Gastroesophageal sphincter (tissue), 3 donors: ENCODE data around the gene COL25A1.

Experiments
- POLR2A ChIP-seq, 2 donors: fragments of 450-650 bp; IDR thresholded peaks; one replicate each; pipeline ENCODE4 v1.6.1; 2017; ENCODE audit warnings: antibody characterized with exemption in 2 of 2, mild to moderate bottlenecking in 2 of 2, moderate library complexity in 1 of 2
- POLR2AphosphoS5 ChIP-seq: sonication (generic); formaldehyde crosslinking; IDR thresholded peaks from one replicate; pipeline ENCODE4 v1.6.1; 2017; ENCODE audit warnings: antibody characterized with exemption
- TF ChIP-seq, protein P1 (sequence below), 4 experiments: fragments of 200-600 bp in 2 of 4; fragments of 450-650 bp in 2 of 4; sonication (generic) in 1 of 4; IDR thresholded peaks; one replicate each; pipeline ENCODE4 v1.5.1; 2017 to 2019; ENCODE audit warnings: antibody characterized with exemption in 4 of 4, mild to moderate bottlenecking in 2 of 4, moderate library complexity in 2 of 4

DNA sequence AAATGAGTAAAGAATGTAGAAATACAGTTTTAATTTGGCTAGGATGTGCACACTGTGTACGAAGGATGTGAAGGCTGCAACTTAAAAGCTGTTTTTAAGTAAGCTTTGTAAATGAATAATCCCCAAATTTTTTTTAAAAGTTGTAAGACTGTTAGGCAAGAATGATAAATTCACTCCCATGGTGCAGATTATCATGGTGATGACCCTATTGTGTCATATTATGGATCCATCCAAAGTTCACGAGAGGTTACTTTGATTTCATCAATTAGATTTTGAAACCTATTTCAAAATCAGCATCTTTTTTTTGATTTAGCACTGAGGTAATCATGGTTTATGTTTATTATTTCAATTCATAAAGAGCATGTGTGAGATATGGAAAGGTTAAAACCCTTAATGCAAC, 476.7 kb downstream of the COL25A1 start:
- TF ChIP-seq, protein P1, sequence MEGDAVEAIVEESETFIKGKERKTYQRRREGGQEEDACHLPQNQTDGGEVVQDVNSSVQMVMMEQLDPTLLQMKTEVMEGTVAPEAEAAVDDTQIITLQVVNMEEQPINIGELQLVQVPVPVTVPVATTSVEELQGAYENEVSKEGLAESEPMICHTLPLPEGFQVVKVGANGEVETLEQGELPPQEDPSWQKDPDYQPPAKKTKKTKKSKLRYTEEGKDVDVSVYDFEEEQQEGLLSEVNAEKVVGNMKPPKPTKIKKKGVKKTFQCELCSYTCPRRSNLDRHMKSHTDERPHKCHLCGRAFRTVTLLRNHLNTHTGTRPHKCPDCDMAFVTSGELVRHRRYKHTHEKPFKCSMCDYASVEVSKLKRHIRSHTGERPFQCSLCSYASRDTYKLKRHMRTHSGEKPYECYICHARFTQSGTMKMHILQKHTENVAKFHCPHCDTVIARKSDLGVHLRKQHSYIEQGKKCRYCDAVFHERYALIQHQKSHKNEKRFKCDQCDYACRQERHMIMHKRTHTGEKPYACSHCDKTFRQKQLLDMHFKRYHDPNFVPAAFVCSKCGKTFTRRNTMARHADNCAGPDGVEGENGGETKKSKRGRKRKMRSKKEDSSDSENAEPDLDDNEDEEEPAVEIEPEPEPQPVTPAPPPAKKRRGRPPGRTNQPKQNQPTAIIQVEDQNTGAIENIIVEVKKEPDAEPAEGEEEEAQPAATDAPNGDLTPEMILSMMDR (IDR thresholded peaks at IDR 0.05), result no peak
- TF ChIP-seq POLR2AphosphoS5 (no peak), POLR2A (IDR thresholded peaks at IDR 0.05) (no peak)
